ENCODE results near the gene SNW1.
"Not testable (repeated sequence)": the region's sequence is repeated elsewhere in the genome, so short reads cannot be mapped to it uniquely, and the experiment has no call there.

Gene SNW1

DNA sequence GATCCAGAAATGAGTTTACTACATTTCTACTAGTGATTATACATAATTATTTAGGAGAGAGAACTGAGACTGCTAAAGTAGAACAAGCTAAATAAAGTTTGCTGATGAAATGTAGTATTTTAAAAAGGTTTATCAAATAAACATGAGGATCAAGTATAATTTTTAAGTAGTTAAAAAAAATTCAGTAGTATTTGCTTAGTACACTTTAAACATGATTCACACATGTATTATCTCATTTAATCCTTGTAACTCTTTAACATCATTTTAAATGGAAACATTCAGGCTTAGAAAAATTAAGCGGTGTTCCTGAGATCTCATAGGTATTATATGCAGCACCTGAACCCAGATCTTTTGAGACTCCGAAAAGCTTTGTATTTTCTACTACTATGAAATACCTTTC is 8.7 kb downstream of the SNW1 start:
- DNase-seq (ENCODE audit: low read depth in 2 of 2): no peak

DNA sequence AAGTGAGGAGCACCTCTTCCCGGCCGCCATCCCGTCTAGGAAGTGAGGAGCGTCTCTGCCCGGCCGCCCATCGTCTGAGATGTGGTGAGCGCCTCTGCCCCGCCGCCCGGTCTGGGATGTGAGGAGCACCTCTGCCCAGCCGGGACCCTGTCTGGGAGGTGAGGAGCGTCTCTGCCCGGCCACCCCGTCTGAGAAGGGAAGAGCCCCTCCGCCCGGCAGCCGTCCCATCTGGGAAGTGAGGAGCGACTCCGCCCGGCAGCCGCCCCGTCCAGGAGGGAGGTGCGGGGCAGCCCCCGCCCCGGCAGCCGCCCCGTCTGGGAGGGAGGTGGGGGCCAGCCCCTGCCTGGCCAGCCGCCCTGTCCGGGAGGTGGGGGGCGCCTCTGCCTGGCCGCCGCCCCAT is 13.5 kb downstream of the SNW1 start:
- not testable (repeated sequence) for DNase-seq (ENCODE audit: low read depth in 2 of 2)

DNA sequence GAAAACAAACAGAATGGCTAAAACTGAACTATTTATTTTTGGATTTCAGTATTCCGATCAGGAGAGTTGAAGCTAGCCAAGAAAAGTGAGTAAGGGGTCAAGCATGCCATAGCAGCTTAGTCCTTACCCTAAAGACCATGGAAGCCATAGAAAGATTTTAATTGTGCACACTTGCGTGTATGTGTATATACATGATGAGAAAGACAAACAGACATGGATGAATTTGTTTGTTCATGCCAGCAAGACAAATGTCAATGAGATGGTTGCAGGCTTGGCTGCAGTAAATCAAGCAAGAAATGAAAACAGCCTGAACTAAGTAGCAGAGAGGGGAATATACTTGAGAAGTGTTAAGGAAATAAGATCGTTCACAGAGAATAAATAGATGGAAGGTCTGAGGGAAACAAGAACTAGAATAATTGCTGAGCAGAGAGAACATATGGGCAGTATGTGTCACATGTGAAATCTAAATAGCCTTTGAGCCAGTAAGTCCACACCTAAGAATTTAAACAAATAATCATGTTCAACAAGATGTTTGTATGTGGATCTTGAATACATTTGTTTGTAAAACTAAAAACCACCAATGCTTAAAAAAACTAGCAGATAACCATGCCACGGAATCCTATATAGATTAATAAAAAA is 14.8 kb downstream of the SNW1 start:
- DNase-seq (ENCODE audit: low read depth in 2 of 2): no peak

DNA sequence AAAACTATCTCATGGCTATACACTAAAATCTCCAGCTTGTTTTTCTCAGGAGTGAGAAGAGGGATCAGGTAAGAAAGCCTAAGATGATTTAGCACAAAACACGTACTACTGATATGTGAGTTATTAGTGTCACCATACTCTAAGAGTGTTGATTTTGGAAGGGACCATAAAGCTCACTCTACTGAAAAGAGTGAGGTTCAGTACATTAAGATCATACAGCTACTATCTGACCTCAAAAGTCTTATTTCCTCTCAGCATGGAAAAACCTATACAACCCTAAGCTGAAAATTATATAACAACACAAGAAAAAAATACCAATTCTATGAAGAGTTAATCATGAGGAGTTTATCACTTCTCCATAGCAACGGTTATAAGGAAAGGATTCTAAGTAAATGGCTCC is 19.5 kb downstream of the SNW1 start:
- DNase-seq (ENCODE audit: low read depth in 2 of 2): no peak

DNA sequence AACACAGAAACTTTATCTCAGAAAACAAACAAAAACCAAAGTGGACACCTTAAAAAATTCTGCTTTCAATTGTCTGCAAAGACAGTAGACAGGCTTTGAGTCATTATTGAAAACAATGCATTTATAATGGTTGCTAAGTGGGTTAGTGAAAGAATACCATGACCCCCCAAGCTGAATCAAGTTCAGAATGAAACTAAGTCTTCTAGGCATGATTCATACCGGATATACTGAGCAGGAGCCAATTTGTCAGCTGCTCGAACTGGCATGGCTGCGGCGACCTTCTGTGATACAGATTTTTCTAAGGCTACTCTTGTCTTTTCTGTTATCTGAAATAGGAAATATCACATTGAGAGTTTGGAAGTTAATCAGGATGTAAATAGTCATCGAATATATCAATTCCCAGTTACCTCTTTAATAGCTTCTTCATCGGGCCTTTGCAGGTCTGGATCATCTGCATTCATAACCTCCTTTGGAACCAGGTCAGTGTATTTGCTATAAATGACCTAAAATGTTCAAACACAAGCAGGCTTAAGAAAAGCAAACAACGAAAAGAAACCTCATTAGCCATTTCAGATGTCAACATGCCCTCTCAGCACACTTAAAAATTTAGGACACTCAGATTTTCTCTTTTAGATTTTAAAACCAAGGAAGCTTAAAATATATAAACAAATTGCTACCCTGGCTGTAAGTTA is 22.3 kb downstream of the SNW1 start:
- DNase-seq (ENCODE audit: low read depth in 2 of 2): no peak

DNA sequence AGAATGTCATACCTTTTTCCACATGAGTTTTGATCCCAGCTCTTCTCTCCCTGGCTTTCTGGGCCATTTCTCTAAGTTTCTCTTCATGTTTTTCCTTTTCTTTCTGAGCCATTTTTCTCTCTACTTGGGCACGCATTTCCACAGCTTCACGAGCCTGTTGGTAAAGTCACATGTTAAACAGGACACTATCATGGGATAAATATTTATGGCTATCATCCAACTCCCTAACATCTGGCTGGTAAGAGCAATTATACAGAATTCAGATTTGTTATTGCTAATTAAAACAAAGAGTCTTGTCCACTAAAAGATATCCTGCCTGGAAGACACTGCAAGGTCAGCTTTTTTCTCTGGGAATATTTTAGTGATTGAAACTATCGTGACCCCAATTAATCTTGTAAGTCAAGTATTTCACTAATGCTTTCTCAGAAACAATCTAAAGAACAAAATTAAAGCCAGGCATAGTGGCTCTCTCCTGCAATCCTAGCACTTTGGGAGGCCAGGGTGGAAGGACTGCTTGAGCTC is 29.9 kb downstream of the SNW1 start:
- DNase-seq (ENCODE audit: low read depth in 2 of 2): no peak

DNA sequence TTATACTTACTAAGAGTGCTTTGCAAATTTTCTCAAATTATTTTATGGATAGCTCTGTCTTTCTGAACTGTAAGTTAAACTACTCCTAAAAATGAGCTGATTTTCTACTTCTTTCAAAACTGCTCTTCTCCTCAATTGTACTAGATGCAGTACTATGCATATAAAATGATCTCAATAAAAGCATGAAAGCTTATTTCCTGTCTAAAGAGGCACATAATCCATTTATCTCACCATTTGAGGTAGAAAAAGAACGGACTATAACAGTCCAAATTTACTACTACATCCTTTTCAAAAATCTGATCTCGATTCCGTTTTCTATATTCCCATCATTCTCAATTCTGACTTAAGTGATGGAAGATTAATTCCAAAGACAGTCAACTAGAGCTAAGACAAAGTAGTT is 38.7 kb downstream of the SNW1 start:
- DNase-seq (ENCODE audit: low read depth in 2 of 2): no peak

DNA sequence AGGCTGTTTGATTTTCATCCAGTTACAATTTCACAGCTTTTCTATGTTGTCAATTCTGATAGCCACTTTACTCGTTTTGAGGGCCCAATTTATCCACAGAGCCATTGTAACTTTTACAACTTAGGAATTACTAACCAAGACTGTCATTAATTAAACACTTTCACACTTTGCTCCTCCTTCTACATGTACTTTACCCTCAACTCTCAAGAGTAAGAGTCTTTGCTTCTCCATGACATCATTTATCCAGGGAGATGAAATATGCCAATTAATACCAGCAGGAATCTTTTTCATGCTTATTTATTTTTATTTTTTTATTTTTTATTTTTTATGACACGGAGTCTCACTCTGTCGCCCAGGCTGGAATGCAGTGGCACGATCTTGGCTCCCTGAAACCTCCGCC is 39.5 kb downstream of the SNW1 start:
- no peak for DNase-seq (ENCODE audit: low read depth in 2 of 2)

DNA sequence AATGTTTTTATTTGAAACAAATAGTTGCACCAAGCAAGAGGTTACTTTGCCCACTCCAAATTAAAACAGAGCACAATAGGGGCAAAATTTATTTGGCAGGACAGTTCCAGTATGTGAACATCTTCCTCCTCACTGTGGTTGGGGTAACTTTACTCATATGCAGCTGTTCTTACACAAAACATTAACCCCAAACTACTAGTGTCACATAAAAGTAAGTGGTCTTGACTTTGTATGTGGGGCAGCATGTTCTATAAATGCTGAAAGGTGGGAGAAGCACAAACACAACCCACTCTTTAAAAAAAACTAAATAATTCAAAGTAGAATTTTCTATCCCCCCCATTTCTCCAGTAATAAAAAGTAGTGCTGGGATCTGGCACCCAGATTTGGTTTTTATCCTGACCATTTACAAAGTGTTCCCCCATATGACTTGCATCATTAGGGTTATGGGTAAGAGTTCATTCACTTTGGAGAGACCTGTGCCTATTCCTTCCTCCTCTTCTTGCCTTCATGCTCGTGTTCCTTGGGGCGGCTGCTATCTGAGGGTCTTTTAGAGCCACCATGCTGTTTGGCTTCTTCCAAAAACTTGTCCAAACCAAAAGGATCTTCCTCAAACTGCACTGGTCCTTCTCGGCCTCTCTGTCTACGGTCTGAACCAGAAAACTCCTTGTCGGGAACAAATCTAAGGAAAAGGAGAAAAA is 43.2 kb downstream of the SNW1 start:
- DNase-seq (ENCODE audit: low read depth in 2 of 2): no peak

DNA sequence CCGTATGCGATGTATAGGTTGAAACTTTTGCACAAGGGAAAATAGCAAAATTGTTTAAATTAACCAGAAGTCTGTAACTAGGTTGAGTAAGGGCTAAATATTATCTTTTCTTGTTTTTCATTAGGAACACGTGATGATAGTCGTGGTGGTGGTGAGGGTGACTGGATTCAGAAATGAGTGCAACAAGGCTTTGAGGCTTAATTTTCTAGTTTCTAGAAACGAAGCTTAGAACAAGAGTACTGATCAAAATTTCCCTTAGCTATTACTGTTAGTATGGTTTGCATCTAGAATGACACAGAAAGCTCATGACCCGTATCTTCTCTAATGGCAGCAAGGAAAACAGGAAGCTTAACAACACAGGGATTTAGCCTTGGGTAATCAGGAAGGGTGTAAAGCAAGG is 46.0 kb downstream of the SNW1 start:
- DNase-seq (ENCODE audit: low read depth in 2 of 2): no peak

DNA sequence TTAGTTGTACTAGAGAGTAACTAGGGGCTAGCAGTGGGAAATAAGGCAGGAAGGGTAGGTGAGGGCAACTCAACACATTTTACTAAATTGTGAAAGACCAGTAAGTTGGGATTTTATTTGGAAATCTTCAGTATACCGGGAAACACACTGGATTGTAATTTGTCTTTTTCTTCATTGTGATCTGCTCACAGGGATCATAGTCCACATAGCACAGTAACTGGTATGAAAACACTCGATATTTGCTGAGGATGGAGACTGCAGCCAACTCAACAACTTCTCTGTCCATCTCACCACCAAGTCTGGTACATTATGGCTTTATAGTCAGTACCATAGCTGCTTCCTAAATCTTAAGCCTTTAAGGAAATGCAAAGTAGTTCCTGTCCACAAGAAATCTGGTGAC is 50.6 kb downstream of the SNW1 start:
- no peak for DNase-seq (ENCODE audit: low read depth in 2 of 2)

DNA sequence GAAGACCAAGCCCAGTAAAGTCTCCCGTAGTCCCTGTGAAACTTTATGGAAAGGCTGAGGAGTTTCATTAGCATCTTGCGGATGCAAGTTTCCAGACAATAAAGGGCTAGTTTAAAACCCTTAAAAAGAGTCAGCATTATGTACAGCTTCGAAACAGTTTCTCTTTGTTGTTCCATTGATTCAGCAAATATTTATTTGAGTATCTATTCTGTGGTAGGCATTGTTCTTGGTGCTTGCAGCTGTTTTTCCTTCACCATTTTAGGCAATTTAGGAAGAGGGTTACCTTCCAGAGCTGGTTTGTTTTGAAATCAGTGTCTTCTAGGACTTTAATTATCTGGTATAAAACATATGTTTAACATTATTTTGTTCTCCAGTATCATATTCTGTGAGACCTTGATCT is 51.5 kb downstream of the SNW1 start:
- no peak for DNase-seq (ENCODE audit: low read depth in 2 of 2)

DNA sequence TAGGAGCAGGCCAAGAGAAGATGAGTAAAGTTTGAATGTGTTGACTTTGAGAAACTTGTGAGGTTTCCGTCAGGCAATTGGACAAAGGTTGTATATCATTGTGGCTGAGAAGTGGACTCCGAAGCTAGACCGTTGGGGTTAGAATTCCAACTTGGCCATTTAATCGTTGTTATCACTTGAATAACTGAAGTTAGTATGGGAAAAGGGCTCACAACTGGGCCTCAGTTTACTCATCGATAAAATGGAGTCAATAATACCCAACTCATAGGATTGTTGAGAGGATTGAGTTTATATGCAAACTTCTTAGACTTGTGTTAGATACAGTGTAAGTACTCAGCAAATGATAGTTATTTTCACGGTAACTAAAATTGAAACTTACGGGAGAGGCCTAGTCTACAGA is 52.2 kb downstream of the SNW1 start:
- no peak for DNase-seq (ENCODE audit: low read depth in 2 of 2)

DNA sequence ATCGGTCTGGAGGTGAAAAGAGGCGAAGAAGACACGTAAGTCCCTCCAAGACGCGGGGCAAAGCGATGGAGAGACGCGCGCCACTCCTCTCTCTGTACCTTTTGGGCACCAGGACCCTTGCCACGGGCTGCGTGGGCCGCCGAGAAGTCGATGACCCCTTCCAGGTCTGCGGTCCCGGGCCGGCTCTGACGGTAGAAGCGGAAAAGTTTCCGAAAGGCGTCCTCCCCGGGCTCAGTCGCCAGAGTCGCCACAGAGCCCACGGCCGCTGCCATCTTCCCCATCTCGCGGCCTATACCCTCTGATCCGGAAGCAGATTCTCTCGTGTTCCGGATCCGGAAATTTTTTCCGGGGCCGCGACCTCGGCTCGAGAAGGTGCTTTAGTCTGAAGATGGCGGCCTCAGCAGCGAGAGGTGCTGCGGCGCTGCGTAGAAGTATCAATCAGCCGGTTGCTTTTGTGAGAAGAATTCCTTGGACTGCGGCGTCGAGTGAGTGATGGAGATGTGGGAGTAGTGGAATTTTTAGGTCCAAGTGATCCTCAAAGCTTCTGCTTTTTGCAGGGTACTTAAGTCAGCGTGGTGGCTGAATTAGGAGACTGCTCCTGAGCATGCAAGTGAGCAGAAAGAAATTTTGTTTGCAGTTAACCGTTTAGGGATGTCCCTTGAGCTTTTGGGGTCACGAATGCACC is 53.1 kb downstream of the SNW1 start, which contains the start of the genes ALKBH1 and SLIRP:
Gene ALKBH1, minus strand, starts transcription at position 300 of the 685 bp plus-strand sequence. Its CDS starts 19 bp downstream, at position 281.
Gene SLIRP, plus strand, starts transcription at position 380 of the 685 bp plus-strand sequence. Its CDS starts 9 bp downstream, at position 389.
- peak; percentile 60 to 79 for DNase-seq (ENCODE audit: low read depth in 2 of 2)

DNA sequence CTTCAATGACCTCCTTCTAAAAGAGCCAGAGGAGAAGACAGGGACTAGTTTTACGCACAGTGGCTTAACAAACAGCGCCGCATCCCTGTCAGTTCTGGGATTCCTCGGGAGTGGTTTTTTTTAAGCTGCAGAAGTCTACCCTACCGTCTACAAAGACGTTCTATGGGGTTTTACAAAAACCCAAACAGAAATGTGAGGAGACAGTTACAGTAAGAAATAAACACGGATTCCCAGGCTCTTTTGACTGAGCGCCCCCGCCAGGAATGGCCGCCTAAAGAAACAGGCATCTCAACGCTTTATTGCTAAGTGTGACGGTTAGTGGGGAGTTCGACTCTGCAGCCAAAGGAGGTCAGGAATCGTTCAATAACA is 53.6 kb downstream of the SNW1 start:
- DNase-seq (ENCODE audit: low read depth in 2 of 2): peak in 1 of 2 donors; percentile 1

DNA sequence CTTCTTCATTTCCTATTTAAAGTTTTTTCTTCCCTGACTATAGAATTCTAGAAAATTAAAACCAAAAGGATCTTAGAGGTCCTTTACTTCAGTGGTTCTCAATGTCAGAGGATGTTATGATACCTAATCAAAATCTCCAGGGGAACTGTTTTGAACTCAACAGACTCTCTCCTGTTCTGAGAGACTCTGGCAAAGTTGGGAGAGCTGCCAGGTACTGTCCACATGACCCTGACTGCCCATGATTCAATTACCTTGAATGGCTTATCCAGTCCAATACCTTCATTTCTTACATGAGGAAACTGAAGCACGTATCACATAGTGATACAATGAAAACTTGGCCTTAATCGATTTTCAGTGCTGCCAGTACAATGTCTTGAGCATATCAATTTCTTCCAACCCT is 69.7 kb downstream of the SNW1 start:
- no peak for DNase-seq (ENCODE audit: low read depth in 2 of 2)

DNA sequence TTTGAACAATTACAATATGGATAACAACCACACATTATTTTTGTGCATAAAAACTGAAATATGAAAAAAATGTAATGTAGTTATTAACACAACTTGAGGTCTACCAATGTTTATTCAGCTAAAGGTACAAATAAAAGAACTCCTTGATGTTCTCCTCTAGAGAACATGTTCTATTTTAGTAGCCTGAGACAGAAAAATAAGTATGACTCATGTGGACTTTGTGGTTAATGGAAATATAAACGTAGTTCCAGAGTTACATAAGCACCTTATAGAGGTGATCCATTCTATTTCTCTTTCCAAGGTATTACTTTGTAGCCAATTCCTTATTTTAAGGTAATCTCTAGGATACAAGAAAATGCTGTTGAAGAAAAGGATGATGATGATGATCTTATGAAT is 78.8 kb downstream of the SNW1 start:
- no peak for DNase-seq (ENCODE audit: low read depth in 2 of 2)

DNA sequence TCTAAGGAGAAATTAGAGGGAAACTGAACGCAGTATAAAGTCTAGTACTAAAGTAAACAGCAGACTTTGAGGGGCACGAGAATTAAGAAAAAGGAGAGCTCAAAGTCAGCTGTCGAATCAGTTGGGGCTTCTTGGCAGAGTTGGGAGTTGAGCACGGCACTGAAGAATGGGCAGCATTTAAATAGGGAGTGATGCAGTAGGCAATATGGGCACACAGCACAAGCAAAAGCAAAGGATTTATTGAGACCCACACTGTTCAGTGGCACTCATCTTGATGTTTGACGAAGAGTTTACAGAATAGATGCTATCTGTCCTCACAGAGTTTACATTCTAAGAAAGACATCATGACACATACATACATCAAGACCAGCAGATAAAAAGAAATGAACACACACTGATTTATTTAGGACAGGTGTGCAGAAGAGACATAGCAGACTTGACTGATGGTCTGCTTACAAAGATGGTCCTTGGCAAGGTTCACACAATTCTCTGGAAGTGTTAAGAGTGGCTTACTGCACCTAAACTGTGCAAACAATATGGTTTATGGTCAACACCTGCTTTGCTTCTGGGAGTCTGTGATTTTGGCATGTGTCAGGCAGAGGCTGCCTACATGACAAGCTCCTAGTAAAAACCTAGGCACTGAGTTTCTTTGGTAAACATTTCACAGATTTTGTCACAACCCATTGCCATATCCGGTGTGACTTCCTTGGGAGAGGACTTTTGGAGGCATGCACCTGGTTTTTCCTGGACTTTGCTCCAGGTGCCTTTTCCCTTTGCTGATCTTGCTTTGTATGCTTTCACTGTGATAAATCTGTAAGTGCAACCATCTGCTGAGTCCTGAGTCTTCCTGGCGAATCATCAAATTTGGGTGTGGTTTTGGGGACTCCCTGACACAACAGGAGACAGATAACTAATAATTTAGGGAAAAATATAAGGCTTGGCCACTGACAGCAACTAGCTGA is 79.5 kb downstream of the SNW1 start:
- no peak for DNase-seq (ENCODE audit: low read depth in 2 of 2)

DNA sequence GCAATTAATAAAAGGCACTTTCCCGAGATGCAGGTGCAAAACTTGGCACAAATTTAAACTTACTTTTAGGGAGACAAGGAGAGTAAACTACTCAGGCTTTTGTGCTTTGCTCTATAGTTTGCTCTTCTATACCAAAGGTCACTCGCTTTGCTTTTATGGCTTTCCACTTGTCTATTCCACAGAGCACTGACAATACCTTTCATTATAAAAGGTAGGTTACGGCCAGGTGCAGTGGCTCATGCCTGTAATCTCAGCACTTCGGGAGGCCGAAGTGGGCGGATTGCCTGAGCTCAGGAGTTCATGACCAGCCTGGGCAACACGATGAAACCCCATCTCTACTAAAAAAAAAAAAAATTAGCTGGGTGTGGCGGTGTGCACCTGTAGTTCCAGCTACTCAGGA is 86.0 kb downstream of the SNW1 start:
- no peak for DNase-seq (ENCODE audit: low read depth in 2 of 2)

DNA sequence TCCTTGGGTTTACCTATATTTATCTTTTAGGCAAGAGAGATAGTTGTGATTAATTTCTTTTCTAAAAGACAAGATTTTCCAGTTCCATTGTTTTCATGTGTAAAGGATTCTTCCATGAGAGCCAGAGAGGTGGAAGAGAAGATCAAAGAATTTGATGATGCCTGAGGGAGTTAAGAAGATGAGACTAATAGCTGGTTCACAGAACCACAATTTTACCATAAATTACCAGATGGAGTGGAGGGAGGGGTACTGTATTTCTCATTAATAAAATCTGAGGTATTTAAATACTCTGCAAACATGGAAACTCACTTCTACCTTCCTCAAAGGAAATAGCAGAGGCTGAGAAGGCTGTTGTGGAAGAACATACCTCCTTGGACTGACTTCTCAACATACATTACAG is 87.8 kb downstream of the SNW1 start:
- no peak for DNase-seq (ENCODE audit: low read depth in 2 of 2)

Data from stimulated activated CD8-positive, alpha-beta memory T cell treated with anti-CD3 and anti-CD28 coated beads, Interleukin-7, amount 100 ng/mL, for 1 hour (primary cell).